SH-SY5Y (cell line): ENCODE measurements around the gene GDPD3.

Source experiments
- GATA2 ChIP-seq: IDR thresholded peaks from 2 replicates; pipeline ENCODE4 v1.6.1; 2011; ENCODE audit warnings: mild to moderate bottlenecking, low read depth, low read length
- GATA3 ChIP-seq: IDR thresholded peaks from 2 replicates; pipeline ENCODE4 v1.6.1; 2011; ENCODE audit warnings: low read depth, mild to moderate bottlenecking, low read length, moderate library complexity

GDPD3 gene

DNA sequence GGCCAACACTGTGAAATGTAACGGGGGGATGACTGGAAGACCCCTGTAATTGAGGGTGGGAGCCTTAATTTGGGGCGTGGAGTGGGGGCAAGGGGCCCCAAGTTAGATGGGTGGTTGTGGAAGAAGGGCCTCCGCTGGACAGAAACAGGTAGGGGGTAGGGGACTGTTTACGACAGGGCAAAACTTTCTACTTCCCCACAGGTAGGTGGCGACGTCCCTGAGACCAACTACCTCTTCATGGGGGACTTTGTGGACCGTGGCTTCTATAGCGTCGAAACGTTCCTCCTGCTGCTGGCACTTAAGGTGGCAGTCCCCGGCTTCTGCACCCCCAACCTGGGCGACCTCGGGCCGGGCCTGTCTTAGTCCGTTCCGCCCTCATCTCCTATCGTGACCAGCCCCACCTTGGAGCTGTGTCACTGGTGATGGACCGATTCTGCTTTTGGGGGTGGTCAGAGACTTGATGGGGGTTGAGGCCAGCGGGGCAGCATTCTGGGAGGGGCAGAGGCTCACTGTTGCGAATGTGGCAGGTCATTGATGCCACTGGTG is 30.7 kb downstream of the GDPD3 start:
- TF ChIP-seq GATA2: no peak
- no peak for TF ChIP-seq GATA3

DNA sequence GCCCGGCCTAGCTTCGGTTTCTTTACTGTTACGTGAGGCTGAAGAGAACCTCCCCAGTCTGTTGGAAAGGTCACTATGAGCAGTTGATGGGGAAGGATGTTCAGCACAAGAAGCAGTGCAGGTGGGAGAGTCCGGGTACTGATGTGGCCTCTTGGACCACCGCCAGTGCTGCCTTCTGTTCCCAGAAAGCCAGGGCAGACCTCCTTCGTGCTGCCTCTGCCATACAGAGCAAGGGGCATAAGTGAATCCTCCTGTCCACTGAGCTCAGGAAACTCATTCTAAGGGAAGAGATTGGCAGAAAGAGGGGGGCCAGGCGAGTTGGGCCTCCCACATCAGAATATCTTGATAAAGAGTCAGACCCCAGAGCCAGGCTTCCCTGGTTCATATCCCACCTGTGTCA is 33.9 kb downstream of the GDPD3 start:
- TF ChIP-seq GATA3 (no peak), GATA2 (no peak)

DNA sequence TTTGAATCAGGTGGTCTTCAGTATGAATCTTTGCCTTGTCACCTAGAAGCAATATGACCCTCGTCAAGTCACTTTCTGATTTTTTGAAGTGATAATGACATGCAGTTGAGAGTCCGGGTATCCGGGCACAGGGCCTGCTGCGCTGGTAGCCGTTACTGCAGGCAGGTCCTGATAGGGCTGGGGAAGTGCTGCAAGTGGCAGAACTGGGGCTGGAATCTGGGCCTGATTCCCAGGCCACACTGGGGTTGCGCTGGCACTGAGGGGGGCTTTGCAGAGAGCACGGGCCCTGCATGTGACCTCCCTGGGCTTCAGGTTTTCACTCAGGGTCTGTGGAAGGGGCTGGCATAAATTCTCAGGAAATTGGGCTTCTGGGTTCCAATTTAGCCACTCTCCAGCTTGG is 34.6 kb downstream of the GDPD3 start:
- TF ChIP-seq GATA3 (no peak), GATA2 (no peak)

DNA sequence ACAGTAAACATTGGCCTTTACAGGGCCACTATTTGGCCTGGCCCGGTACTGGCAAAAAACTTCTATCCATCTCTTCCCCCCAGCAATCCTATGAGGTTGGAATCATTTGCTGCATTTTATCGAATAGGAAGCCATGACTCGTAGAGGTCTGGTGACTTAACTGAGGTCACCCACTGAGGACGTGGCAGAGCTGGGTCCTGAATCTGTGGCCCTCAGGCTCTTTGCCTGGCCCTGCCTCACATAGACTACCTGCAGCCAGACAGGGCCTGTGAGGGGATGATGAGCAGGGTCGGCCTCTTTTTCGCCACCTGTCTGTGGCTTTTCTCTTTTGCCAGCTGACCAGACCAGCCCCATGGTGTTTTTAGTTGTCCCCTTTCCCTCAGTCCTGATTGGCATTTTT is 35.7 kb downstream of the GDPD3 start:
- no peak for TF ChIP-seq GATA3
- no peak for TF ChIP-seq GATA2

DNA sequence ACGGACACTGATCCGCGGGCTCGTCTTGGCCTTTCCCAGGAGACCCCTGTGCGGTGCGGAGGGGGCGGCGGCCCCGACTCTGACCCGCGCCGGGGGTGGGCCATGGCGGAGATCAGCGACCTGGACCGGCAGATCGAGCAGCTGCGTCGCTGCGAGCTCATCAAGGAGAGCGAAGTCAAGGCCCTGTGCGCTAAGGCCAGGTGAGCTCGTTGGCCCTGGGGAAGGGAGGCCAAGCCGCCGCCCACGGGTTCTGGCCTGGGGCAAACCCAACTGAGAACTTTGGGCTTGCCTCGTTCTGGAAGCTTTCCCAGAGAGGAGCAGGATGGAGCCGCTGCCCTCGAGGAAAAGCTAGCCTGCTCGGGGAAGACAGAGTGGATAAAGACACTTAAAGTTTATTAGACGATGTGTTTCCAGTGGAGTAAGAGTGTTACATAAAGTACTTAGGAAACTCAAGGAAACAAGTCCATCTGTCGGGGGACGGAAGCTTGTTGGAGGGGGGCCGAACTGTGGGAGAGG is 37.0 kb downstream of the GDPD3 start:
- TF ChIP-seq GATA3 (no peak), GATA2 (no peak)

DNA sequence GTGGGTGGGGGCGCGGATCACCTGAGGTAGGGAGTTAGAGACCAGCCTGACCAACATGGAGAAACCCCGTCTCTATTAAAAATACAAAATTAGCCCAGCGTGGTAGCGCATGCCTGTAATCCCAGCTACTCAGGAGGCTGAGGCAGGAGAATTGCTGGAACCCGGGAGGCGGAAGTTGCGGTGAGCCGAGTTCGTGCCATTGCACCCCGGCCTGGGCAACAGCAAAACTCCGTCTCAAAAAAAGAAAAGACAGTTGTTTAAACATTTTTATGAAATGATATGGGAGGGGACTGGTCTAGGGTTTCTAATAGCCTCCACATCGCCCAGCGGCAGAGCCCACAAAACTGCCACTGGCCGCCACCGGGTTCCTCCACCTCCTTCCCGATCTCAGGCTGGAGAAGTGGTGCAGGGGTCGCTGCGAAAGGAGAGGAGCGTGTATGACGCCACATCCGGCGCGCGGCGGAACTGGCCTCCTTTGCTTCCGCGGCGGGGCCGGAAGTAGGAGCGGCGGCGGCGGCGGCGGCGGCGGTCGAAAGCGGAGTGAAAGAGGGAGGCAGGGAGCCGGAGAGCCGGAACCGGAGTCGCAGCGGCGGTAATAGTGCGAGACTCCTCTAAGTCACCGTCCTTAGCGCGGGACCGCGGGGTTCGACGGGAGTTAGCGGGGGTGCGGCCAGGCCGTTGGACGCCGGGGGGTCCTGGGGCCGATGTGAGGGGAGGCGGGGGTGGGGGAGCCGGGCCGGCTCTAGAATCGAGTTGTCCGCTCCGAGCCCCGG is 37.6 kb downstream of the GDPD3 start, which contains the start of gene PPP4C:
Gene PPP4C (plus strand): TSS at position 492 of the 773 bp plus-strand sequence. CDS start 384 bp downstream, outside the sequence.
- TF ChIP-seq GATA3 (no peak), GATA2 (no peak)

DNA sequence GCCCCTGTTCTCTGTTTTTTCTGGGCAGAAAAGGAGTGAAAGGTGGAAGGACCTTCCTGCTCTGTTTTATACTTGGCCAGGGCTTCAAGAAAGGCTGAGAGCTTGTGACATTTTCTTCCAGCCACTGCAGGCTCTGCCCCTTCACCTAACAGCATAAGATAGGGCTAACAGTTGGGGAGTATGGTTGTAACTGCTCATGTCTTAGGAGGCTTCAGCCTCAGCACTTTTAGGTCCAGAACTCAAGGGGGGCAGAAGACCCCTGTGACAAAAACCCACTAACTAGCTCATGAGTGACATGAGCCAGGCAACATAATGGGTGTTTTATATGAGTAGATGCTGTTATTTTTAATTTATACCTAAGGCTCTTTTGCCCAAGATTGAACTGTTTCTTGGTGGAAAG is 42.8 kb downstream of the GDPD3 start:
- no peak for TF ChIP-seq GATA2
- TF ChIP-seq GATA3: no peak

DNA sequence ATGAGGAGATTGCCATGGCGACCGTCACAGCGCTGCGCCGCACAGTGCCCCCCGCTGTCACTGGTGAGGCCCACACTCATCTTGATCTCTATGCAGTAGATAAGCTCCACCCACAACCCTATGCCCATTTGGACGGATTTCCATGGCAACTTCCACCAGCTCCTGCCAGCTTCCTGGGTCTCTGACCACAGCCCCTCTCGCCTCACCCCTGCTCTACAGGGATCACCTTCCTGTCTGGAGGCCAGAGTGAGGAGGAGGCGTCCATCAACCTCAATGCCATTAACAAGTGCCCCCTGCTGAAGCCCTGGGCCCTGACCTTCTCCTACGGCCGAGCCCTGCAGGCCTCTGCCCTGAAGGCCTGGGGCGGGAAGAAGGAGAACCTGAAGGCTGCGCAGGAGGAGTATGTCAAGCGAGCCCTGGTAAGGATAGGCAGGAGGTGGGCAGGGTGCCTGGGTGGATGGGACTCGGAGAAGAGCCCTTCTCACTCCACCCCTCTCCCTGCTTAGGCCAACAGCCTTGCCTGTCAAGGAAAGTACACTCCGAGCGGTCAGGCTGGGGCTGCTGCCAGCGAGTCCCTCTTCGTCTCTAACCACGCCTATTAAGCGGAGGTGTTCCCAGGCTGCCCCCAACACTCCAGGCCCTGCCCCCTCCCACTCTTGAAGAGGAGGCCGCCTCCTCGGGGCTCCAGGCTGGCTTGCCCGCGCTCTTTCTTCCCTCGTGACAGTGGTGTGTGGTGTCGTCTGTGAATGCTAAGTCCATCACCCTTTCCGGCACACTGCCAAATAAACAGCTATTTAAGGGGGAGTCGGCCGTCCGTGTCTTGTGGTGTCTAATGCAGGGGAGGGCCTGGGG is 43.5 kb downstream of the GDPD3 start:
- TF ChIP-seq GATA3: no peak
- TF ChIP-seq GATA2: no peak

DNA sequence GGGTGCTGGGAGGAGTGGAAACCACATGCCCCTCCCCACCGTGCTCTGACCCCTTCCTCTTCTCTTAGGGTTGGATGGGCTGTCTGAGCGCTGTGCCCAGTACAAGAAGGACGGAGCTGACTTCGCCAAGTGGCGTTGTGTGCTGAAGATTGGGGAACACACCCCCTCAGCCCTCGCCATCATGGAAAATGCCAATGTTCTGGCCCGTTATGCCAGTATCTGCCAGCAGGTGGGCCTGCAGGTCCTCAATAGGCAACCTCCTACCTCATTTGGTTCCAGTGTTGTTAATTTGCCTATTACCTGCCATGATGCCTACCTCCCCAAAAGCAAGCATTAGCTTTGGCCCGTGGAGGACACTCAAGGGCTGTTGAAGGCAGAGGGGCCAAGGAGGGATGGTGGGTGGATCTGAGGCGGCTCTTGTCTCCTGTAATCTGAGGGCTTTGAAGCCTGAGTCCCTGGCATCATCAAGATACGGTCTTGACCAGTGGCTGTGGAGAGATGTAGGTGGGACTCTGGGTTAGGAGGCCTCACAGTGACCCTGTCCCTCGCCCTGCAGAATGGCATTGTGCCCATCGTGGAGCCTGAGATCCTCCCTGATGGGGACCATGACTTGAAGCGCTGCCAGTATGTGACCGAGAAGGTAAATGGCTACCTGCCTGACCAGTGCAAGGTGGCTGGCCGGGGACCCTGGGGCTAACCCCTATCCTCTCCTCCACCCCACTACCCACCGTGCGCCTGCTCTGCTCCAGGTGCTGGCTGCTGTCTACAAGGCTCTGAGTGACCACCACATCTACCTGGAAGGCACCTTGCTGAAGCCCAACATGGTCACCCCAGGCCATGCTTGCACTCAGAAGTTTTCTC is 44.4 kb downstream of the GDPD3 start:
- no peak for TF ChIP-seq GATA2
- TF ChIP-seq GATA3: no peak

DNA sequence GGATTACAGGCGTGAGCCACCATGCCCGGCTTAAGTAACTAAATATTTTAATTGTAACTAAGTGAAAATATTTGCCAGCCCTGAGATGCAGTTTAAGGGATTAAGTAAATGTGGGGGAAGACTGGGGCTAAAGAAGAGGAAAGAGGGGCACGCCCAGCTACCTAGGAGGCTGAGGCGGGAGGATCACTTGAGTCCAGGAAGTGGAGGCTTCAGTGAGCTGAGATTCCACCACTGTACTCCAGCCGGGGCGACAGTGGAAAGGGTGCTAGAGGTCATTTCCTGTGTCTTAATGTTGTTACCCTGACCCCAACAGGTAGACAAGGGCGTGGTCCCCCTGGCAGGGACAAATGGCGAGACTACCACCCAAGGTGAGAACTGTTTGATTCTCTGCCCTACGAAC is 45.0 kb downstream of the GDPD3 start:
- TF ChIP-seq GATA2: no peak
- TF ChIP-seq GATA3: no peak

DNA sequence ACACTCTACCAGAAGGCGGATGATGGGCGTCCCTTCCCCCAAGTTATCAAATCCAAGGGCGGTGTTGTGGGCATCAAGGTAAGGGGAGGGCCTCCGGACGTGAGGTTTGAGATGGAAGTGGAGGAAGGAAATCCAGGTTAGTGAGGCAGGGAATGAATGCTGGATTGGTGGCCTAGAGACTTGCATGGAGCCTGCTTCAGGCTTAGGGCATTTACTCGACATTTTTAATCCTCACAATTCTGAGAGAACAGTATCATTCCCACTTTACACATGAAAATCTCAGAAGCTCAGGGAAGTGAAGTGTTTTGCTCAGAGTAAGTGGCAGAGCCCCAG is 45.8 kb downstream of the GDPD3 start:
- TF ChIP-seq GATA2 (no peak), GATA3 (no peak)

DNA sequence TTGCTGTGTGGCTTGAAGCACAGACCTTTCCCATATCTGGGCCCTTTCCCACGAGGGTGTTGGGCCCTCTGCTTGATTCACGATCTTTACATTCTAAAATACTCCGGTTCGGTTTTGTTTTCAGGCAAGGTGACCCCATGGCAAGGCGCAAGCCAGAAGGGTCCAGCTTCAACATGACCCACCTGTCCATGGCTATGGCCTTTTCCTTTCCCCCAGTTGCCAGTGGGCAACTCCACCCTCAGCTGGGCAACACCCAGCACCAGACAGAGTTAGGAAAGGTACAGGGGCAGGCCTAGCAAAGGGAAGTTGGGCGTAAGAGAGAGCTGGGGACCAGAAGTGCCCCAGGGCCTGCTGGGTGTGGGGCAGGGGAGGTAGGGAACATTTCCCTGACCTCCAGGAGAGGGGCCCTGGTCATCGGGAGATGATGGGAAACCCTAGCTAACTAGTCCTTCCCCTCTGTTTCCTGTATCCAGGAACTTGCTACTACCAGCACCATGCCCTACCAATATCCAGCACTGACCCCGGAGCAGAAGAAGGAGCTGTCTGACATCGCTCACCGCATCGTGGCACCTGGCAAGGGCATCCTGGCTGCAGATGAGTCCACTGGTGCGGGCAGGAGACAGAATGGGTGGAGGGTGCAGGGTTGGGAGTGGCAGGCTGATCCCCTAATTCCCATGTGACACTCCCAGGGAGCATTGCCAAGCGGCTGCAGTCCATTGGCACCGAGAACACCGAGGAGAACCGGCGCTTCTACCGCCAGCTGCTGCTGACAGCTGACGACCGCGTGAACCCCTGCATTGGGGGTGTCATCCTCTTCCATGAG is 46.4 kb downstream of the GDPD3 start:
- no peak for TF ChIP-seq GATA2
- no peak for TF ChIP-seq GATA3
